AG04450 (cell line): ENCODE data around the gene PER1. TPM values are rescaled to one million over a fixed set of nuclear protein-coding genes. Genes with fewer than 3 reads are reported as not detected.

Source experiments
- CTCF ChIA-PET: fragments of 300-600, 350-600 bp; formaldehyde crosslinking; extraction: SDS; loops from one replicate; lab custom pipeline; 2022; ENCODE audit warnings: antibody characterized with exemption, inconsistent platforms; lab: Charles Lee
- POLR2A ChIA-PET: fragments of 350-600 bp; formaldehyde crosslinking; extraction: SDS; loops from one replicate; lab custom pipeline; 2021; ENCODE audit warnings: antibody characterized with exemption, inconsistent platforms; lab: Yijun Ruan, JAX
- DNase-seq: peaks from one replicate; pipeline ENCODE4 v3.0.0-alpha.2; 2011; ENCODE audit warnings: low read depth, low spot score
- H3K27ac ChIP-seq: one replicate; pipeline ENCODE4 v1.5.1; 2012; ENCODE audit warnings: low read depth, low read length, control low read depth
- H3K27me3 ChIP-seq: one replicate; pipeline ENCODE4 v1.6.0; 2012; ENCODE audit warnings: low read length; ENCODE audit not compliant: control insufficient read depth, insufficient read depth
- H3K4me3 ChIP-seq: 2 replicates; pipeline ENCODE4 v1.5.1; 2011; ENCODE audit warnings: mild to moderate bottlenecking, low read depth, low read length, control low read depth
- H3K9me3 ChIP-seq: 2 replicates; pipeline ENCODE4 v1.5.1; 2012; ENCODE audit warnings: low read length; ENCODE audit not compliant: control insufficient read depth, insufficient read depth
- CTCF ChIP-seq: IDR thresholded peaks from 2 replicates; pipeline ENCODE4 v1.5.1; 2011; ENCODE audit warnings: low read depth, low read length, control low read depth, inconsistent platforms
- polyA plus RNA-seq: library from polyadenylated mRNA; depleted of rRNA; stranded (reverse); fragments of >200 nt; gene quantifications from 2 replicates; pipeline ENCODE4 v1.2.3, GENCODE V29; 2011

Gene PER1
- polyA plus RNA-seq, 1 experiment, result 3.1 TPM

- ChIA-PET CTCF (no interaction called here), POLR2A (no interaction called here)
- Histone ChIP-seq H3K9me3 (no peaks in the 10 kb centered on the region; the same call in 1 of the 2 replicates), H3K27me3 (no peaks in the 10 kb centered on the region), H3K27ac (no peak overlapping the region), H3K4me3 (no peak overlapping the region)
- TF ChIP-seq CTCF, result no peak
- no peak for DNase-seq
Measured at GRCh38 chr17:8166731-8167130, 14.5 kb upstream of the PER1 start.

- Histone ChIP-seq H3K27me3 (no peaks in the 10 kb centered on the region), H3K9me3 (no peaks in the 10 kb centered on the region; the same call in 1 of the 2 replicates), H3K27ac (peak overlapping the region; percentile 47), H3K4me3 (no peak overlapping the region)
- ChIA-PET POLR2A (interaction anchor here (1.0 to 1.3 kb wide), 2 partner anchors 9 to 14 kb away, joined by 4 to 9 read pairs; no protein-coding TSS in a partner anchor), CTCF (no interaction called here)
- DNase-seq, result no peak
- no peak for TF ChIP-seq CTCF
Measured at GRCh38 chr17:8164815-8165131, 12.6 kb upstream of the PER1 start.

- no peaks in the 10 kb centered on the region for H3K27me3 ChIP-seq
- ChIA-PET POLR2A (interaction anchor here (1.0 to 1.3 kb wide), 2 partner anchors 9 to 13 kb away, joined by 4 to 9 read pairs; no protein-coding TSS in a partner anchor), CTCF (no interaction called here)
- no peak for DNase-seq
- peak overlapping the region; percentile 47 for H3K27ac ChIP-seq
- TF ChIP-seq CTCF, result no peak
- H3K9me3 ChIP-seq, result no peaks in the 10 kb centered on the region; the same call in 1 of the 2 replicates
- no peak overlapping the region for H3K4me3 ChIP-seq
Measured at GRCh38 chr17:8163978-8164814, 12.0 kb upstream of the PER1 start.

GRCh38 chr17:8162997-8163977 lies 11.1 kb upstream of the PER1 start:
- no peaks in the 10 kb centered on the region; the same call in 1 of the 2 replicates for H3K9me3 ChIP-seq
- ChIA-PET POLR2A (interaction anchor here (0.6 to 1.3 kb wide), 2 partner anchors 10 to 812 kb away, joined by 3 to 9 read pairs; no protein-coding TSS in a partner anchor), CTCF (interaction anchor here (0.6 kb wide), 1 partner anchor 530 kb away, joined by 6 read pairs; no protein-coding TSS in a partner anchor)
- peak overlapping the region; percentile 47 for H3K27ac ChIP-seq
- H3K4me3 ChIP-seq, result peak overlapping the region; percentile 90
- TF ChIP-seq CTCF, result no peak
- no peak for DNase-seq
- no peaks in the 10 kb centered on the region for H3K27me3 ChIP-seq
